HG03442 (cell line): ENCODE results near the gene FAM216B.
A peak's percentile ranks its signal among the peaks of the same experiment; 100 is the strongest.
"Not testable (repeated sequence)": the region's sequence is repeated elsewhere in the genome, so short reads cannot be mapped to it uniquely, and the experiment has no call there.

Source experiments
- ATAC-seq: cut with Tn5 transposase; IDR thresholded peaks from one replicate; pipeline ENCODE4 v1.9.1; 2021; ENCODE audit warnings: mild to moderate bottlenecking, moderate library complexity; ENCODE audit not compliant: unreplicated experiment

FAM216B gene

DNA sequence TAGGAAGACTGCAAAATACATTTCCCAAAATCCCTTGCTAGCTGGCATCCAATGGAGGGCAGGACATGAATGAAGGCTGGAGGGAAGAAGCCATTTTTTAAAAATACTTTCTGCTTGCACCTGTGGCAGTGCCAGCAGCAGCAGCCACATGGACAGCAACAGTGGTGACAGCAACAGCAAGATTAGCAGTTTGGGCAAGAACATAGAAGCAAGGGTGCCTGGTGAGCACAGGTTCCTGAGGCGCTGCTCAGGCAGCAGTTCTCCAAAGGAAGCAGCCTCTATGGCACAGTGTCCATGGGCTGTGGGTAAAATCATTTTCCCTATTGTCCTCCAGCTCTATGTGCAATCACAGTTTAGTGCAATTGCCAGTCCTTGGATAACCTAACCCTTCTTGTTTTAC lies 1.3 kb upstream of the FAM216B start:
- ATAC-seq = no peak

GRCh38 chr13:42786715-42787114 lies 5.3 kb downstream of the FAM216B start:
- ATAC-seq = no peak

DNA sequence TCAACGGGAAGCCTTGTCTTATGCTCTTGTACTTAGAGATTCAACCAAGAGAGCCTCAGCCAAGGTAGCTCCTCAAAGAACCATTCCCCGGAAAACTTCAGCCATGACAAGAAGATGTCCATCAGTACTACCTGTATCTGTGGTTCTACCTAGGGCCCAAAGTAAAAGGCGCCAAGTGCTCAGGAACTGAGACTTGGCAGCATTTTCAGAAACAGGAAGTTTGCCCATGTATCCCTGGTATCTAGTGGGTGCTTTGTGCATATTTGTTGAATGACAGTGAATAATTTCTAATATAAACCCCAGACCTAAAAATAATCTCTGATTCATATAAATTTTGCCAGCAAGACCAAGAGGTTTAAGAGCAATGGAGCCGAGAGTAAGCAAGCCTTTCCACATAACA lies 7.2 kb downstream of the FAM216B start:
- no peak for ATAC-seq

DNA sequence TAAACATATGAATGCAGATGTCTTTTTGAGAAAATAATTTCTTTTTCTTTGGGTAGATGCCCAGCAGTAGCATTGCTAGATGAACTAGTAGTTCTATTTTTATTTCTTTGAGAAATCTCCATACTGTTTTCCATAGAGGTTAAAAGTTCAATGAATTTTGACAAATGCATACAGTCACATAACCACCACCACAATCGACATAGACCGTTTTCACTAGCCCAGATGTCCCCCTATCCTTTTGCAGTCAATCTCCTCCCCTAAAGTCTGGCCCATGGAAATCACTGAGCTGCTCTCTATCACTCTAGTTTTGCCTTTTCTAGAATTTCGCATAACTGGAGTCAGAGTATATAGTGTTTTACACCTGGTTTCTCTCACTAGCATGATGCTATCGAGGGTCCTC lies 10.8 kb downstream of the FAM216B start:
- no peak for ATAC-seq

DNA sequence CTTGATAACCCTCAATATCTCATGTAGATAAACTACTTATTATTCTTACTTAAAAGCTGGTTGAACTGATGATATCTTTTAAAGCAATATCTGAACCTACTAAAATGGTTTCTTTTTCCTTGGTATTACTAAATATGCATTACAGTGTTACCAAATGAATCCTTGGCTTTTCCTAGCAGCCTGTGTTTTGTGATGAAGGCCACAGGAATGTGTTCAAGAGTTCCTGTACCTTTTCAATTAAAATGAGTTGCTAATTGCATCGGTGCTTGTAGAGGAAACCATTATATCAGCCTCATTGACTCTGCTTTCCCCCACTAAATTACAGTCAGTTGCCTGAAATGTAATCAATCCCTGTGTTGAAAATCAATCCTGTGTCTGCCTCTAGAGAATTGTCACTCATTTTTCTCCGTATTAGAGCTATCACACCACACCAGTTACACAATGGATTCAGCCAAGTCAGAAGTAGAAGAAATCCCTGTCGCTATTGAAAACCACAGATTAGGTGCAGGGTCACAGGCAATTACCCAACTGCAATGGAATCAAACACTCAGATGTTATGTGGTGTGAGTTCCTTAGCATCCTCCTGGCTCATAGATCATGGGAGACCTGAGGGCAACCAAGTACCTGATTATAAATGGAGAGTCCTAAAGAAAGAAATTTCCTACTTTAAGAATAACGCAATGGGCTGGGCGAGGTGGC lies 13.3 kb downstream of the FAM216B start:
- ATAC-seq = no peak

- ATAC-seq = no peak
These were observed 14.3 kb downstream of the FAM216B start for GRCh38 chr13:42795666-42796065.

GRCh38 chr13:42796747-42797356 lies 15.5 kb downstream of the FAM216B start:
- no peak for ATAC-seq

- no peak for ATAC-seq
These were observed 16.7 kb downstream of the FAM216B start for GRCh38 chr13:42798118-42798517.

DNA sequence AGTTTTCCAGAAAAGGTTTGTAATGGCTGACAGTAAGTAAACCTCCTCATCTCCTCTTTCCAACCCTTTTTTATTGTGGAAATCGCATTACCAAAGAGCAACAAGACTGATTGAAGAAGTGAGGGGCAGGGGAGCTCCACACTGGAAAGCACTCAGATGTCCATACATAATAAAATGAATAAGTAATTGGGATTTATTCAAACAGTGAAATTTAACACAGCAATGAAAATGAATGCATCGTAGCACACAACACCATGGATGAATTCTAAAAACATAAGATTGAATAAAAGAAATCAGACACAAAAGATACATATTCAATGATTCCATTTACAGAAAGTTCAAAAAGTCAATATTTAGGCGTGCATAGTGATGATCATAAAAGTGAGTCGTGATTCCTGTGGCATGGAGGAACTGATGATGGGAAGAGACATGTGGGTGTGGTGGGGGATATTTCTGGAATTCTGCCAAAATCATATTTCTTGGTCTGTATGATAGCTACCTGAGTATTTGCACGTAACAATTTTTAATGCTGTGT lies 18.8 kb downstream of the FAM216B start:
- ATAC-seq = no peak

- peak; percentile 8 for ATAC-seq
These were observed 22.3 kb downstream of the FAM216B start for GRCh38 chr13:42803563-42804204.

DNA sequence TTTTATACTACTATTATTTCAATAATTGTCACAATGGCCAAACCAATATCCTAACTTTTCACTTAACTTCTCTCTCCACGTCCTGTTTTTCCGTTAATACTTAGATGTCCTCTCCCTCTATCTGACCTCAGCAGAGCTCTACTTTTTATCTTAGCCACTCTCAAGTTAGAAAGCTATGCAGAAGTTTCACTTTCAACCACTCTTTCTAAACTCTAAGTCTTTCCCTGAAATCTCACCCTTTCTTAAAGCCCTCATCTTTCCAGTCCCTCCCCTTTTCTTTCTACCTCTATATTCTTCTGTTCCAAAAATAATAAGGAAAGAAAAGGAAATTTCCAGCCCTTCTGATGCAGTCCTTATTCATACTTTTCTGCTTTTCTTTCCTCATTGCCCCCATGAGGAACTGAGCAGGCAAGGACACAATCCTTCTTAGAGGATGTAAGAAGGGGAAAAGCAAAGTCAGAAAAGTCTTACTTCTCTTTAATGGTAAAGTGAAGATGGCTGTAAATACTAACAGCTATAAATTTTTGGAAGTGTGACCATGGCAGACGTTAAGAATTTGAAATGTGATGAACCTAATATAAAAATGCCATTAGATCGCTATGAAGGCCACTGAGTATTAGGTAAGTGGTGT lies 23.0 kb downstream of the FAM216B start:
- peak; percentile 71 for ATAC-seq

DNA sequence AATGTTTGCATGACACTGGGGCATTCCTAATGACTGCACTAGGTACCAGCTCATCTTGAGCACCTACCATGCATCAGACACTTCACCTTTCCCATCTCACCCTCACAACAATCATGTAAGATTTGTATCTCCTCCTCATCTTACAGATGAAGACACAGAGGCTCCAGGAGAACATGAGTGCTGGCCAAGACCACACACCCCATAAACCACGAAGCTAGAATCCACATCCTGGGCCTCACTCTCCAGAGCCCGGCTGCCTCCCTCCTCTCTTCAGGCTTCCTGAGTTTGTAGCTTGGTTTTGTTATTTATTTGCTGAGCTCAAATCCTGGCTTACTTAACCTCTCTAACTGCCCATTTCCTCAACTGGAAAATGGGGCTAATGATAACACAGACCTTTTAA lies 25.9 kb downstream of the FAM216B start:
- no peak for ATAC-seq

GRCh38 chr13:42807866-42808265 lies 26.5 kb downstream of the FAM216B start:
- no peak for ATAC-seq

DNA sequence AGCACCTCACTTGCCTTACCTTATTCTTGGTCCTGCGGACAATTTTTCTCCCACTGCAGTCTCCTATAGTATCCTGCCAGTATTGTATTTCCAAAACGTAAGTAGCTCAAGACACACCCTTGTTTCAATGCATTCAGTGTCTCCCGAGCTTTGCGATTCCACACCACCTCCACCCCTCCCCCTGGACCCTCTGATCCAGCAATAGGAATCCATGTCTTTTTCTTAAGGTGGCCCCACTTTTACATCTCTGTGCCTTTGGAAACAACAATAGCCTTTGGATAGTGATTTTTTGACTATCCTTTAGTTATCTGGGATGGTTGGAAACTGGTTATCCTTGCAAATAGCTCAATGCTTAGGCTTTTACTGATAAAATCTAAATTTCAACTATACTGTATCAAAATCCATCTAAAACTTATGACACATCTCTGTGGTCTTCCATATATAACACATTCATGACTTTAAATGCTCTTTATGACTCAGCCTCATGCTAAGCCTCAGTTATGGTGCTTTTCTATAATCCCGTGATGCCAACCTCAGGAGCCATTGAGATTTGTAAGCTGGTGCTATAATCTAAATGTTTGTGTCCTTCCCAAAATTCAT lies 27.1 kb downstream of the FAM216B start:
- no peak for ATAC-seq

DNA sequence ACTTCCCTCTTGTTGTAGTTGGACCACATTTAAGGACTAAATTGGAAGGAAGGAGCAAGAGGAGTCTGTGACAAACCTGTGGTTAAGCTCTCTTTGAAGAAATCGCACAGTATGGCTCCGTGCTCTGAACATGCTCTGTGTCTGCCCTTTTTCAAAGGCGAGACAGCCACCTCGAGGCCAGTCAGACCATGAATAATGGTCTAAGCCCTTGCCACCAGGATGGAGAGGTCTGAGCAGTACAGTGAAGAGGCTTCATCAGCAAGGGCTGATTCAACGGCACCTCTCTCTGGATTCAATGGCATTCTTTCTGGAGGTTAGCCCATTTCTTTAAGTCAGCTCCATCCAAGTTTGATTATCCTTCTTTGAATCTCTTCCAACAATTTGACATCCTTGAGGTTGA lies 30.9 kb downstream of the FAM216B start:
- ATAC-seq = peak; percentile 63

DNA sequence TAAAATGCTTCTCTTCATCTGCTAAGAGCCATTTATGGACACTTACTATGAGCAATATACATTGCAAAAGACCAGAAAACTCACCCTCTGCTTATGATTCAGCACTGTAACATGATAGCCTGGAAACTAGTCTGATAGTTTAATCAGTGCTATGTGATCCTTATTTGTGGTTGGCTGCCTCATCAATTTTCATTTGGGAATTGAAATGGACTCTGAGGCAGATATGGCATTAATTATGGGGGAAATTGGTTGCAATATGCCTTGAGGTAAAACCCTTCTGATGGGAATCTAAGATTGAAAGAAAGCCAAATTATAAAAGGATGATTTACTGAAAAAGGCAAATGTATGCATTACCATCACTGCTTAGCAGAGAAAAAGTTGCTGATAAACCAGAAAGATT lies 33.5 kb downstream of the FAM216B start:
- no peak for ATAC-seq

DNA sequence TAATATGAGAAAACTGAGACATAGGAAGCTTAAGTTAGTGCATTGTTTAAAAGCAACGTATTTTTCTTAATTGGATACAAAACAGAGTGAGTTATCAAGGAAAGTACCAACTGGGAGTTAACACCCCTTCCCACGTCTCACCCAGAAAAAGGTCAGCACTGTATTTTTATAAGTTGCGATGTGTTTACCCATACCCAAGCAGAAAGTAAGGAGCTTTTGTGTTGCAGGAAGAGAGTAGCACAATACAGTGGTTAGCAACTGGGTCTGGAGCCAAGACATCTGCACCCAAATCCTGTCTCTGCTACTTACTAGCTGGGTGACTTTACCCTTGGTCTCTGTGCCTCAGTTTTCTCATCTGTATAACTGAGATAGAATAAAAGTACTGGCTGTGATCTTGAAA lies 34.3 kb downstream of the FAM216B start:
- no peak for ATAC-seq

- no peak for ATAC-seq
These were observed 35.2 kb downstream of the FAM216B start for GRCh38 chr13:42816538-42816937.

- not testable (repeated sequence) for ATAC-seq
These were observed 38.3 kb downstream of the FAM216B start for GRCh38 chr13:42819687-42820086.

DNA sequence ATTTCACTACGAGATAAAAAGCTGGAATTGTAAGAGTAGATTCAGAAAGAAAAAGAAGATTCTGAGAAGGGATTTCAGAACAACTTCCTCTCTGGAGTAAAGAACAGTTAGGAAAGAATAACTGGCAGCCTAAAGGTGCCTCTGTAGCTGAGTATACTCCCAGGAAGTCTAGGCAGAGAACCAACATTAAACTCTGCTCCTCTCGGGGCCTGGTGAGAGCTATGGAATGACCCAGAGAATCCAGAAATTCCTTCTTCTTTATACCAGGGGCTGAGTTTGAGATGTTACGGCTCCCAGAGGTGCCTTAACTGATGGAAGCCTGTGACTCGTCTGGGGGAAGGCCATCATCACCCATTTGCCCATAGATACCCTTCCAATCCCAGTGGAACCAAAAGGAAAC lies 39.1 kb downstream of the FAM216B start:
- ATAC-seq = no peak

DNA sequence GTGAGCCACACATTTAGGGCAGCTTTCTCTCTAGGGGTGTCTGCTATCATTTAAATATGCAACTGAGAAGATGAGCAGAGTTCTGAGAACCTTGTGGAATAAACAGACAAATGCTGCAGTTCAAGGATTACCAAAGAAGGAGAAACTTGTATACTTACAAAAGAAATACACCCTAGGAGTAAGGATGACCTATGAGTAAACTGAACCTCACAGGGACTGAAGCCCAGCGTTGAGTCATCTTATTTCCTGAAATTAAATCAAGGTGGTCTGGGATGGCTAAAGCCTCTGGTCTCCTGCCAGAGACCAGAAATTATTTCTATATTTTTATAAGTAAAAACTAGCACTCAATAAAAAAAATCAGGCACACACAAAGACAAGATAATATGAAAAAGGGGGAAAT lies 40.1 kb downstream of the FAM216B start:
- no peak for ATAC-seq
